IPS DF 19.7 (cell line): ENCODE results near the gene KIF16B.
A peak's percentile ranks its signal among the peaks of the same experiment; 100 is the strongest.

Source experiments
- DNase-seq: peaks from one replicate; pipeline ENCODE4 v3.0.0-alpha.2; 2013; ENCODE audit warnings: low read depth, low spot score

KIF16B gene

GRCh38 chr20:16395366-16395765, 177.9 kb downstream of the KIF16B start:
- peak; percentile 50 for DNase-seq

- DNase-seq, result no peak
These were observed 178.5 kb downstream of the KIF16B start for GRCh38 chr20:16394784-16395183.

- DNase-seq, result no peak
These were observed 179.4 kb downstream of the KIF16B start for GRCh38 chr20:16393836-16394235.

- no peak for DNase-seq
These were observed 180.0 kb downstream of the KIF16B start for GRCh38 chr20:16393297-16393696.

- DNase-seq, result no peak
These were observed 180.9 kb downstream of the KIF16B start for GRCh38 chr20:16392346-16392745.

- no peak for DNase-seq
These were observed 182.3 kb downstream of the KIF16B start for GRCh38 chr20:16390991-16391390.

- DNase-seq, result no peak
These were observed 184.5 kb downstream of the KIF16B start for GRCh38 chr20:16388731-16389130.

- DNase-seq, result no peak
These were observed 185.6 kb downstream of the KIF16B start for GRCh38 chr20:16387666-16388065.

- DNase-seq, result no peak
These were observed 187.4 kb downstream of the KIF16B start for GRCh38 chr20:16385891-16386290.

GRCh38 chr20:16385462-16385861, 187.8 kb downstream of the KIF16B start:
- no peak for DNase-seq

GRCh38 chr20:16381444-16381843, 191.8 kb downstream of the KIF16B start:
- no peak for DNase-seq

- no peak for DNase-seq
These were observed 194.4 kb downstream of the KIF16B start for GRCh38 chr20:16378712-16379370.

- DNase-seq, result no peak
These were observed 195.1 kb downstream of the KIF16B start for GRCh38 chr20:16378122-16378521.

GRCh38 chr20:16369441-16369840, 203.8 kb downstream of the KIF16B start:
- DNase-seq, result no peak

GRCh38 chr20:16368645-16369292, 204.5 kb downstream of the KIF16B start:
- DNase-seq, result no peak

- DNase-seq, result no peak
These were observed 205.2 kb downstream of the KIF16B start for GRCh38 chr20:16367948-16368560.

GRCh38 chr20:16366529-16366928, 206.7 kb downstream of the KIF16B start:
- DNase-seq, result no peak

- DNase-seq, result no peak
These were observed 208.9 kb downstream of the KIF16B start for GRCh38 chr20:16364320-16364687.

GRCh38 chr20:16363506-16364319, 209.5 kb downstream of the KIF16B start:
- DNase-seq, result no peak

GRCh38 chr20:16362642-16363041, 210.6 kb downstream of the KIF16B start:
- DNase-seq, result no peak

GRCh38 chr20:16360668-16361067, 212.6 kb downstream of the KIF16B start:
- DNase-seq, result no peak

GRCh38 chr20:16353417-16353781, 219.8 kb downstream of the KIF16B start:
- DNase-seq, result no peak
